ENCODE data around the gene SHQ1.

DNA sequence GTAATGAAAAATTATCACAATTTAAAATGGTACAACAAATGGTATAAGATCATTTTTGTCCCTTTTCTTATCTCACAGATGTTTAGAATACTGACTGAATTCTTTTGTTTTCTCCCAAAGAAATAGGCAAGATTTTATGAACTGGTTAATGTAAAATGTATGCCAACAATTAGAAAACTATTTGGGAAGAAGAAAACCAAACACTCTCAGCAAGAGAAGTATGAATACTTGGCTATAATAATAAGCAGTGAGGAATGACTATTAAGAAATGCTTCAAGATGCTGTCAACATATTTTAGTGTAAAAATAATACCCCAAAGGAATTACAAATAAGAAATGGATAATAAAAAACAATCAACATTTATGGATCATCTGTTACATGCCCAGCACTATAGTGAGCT lies 18.5 kb downstream of the SHQ1 start:
- TF ChIP-seq POLR2A (IDR thresholded peaks at IDR 0.05; ENCODE audit: borderline replicate concordance, extremely low read depth, insufficient read depth, insufficient read length) (no peak), EZH2phosphoT487 (IDR thresholded peaks at IDR 0.05; ENCODE audit: borderline replicate concordance) (no peak), POLR2AphosphoS5 (IDR thresholded peaks at IDR 0.05; ENCODE audit: low read depth, low read length) (no peak), SIN3A (IDR thresholded peaks at IDR 0.05; ENCODE audit: low read depth) (no peak), RAD21 (IDR thresholded peaks at IDR 0.05; ENCODE audit: low read depth) (no peak), CEBPB (IDR thresholded peaks at IDR 0.05; ENCODE audit: low read depth) (no peak), TCF7L2 (IDR thresholded peaks at IDR 0.05; ENCODE audit: borderline replicate concordance, extremely low read depth, insufficient read depth, insufficient read length) (no peak), ZNF274 (IDR thresholded peaks at IDR 0.05; ENCODE audit: low read depth, low read length) (no peak), EGR1 (IDR thresholded peaks at IDR 0.05; ENCODE audit: low read depth) (no peak), FOSL1 (IDR thresholded peaks at IDR 0.05; ENCODE audit: low read depth) (no peak)
- TF ChIP-seq, protein P1, sequence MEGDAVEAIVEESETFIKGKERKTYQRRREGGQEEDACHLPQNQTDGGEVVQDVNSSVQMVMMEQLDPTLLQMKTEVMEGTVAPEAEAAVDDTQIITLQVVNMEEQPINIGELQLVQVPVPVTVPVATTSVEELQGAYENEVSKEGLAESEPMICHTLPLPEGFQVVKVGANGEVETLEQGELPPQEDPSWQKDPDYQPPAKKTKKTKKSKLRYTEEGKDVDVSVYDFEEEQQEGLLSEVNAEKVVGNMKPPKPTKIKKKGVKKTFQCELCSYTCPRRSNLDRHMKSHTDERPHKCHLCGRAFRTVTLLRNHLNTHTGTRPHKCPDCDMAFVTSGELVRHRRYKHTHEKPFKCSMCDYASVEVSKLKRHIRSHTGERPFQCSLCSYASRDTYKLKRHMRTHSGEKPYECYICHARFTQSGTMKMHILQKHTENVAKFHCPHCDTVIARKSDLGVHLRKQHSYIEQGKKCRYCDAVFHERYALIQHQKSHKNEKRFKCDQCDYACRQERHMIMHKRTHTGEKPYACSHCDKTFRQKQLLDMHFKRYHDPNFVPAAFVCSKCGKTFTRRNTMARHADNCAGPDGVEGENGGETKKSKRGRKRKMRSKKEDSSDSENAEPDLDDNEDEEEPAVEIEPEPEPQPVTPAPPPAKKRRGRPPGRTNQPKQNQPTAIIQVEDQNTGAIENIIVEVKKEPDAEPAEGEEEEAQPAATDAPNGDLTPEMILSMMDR (IDR thresholded peaks at IDR 0.05 in 2 of 3, conservative IDR thresholded peaks at IDR 0.05 in 1 of 3; ENCODE audit: borderline replicate concordance in 1 of 3, insufficient read depth in 1 of 3, low read depth in 2 of 3, low read length in 2 of 3), result no peak
- TF ChIP-seq, protein P2, sequence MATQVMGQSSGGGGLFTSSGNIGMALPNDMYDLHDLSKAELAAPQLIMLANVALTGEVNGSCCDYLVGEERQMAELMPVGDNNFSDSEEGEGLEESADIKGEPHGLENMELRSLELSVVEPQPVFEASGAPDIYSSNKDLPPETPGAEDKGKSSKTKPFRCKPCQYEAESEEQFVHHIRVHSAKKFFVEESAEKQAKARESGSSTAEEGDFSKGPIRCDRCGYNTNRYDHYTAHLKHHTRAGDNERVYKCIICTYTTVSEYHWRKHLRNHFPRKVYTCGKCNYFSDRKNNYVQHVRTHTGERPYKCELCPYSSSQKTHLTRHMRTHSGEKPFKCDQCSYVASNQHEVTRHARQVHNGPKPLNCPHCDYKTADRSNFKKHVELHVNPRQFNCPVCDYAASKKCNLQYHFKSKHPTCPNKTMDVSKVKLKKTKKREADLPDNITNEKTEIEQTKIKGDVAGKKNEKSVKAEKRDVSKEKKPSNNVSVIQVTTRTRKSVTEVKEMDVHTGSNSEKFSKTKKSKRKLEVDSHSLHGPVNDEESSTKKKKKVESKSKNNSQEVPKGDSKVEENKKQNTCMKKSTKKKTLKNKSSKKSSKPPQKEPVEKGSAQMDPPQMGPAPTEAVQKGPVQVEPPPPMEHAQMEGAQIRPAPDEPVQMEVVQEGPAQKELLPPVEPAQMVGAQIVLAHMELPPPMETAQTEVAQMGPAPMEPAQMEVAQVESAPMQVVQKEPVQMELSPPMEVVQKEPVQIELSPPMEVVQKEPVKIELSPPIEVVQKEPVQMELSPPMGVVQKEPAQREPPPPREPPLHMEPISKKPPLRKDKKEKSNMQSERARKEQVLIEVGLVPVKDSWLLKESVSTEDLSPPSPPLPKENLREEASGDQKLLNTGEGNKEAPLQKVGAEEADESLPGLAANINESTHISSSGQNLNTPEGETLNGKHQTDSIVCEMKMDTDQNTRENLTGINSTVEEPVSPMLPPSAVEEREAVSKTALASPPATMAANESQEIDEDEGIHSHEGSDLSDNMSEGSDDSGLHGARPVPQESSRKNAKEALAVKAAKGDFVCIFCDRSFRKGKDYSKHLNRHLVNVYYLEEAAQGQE (IDR thresholded peaks at IDR 0.05; ENCODE audit: low read depth), result no peak
- TF ChIP-seq, protein P3, sequence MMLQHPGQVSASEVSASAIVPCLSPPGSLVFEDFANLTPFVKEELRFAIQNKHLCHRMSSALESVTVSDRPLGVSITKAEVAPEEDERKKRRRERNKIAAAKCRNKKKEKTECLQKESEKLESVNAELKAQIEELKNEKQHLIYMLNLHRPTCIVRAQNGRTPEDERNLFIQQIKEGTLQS (IDR thresholded peaks at IDR 0.05), result no peak

Data from HCT116 (cell line).